SK-N-SH treated with all-trans-retinoic acid at 6 μM for 48 hours (cell line): ENCODE data around the gene CFAP299.

ENCODE experiments used
- CREB5 ChIP-seq: fragments of 250-450 bp; sonication (Bioruptor Pico); IDR thresholded peaks from 2 replicates; pipeline ENCODE4 v1.5.1; 2020; ENCODE audit warnings: low read depth, mild to moderate bottlenecking, moderate library complexity
- PATZ1 ChIP-seq: fragments of 250-450 bp; sonication (Bioruptor Pico); IDR thresholded peaks from 2 replicates; pipeline ENCODE4 v1.8.0; 2020; ENCODE audit warnings: mild to moderate bottlenecking, moderate library complexity, borderline replicate concordance

- TF ChIP-seq CREB5 (CRISPR knock-in tag) (no peak), PATZ1 (CRISPR knock-in tag) (no peak)
These were observed 54.6 kb downstream of the CFAP299 start for GRCh38 chr4:80390178-80390577.
